ENCODE results near the gene ACTN4. TPM values are rescaled to one million over a fixed set of nuclear protein-coding genes. Genes with fewer than 3 reads are reported as not detected.
"Not testable (repeated sequence)": the region's sequence is repeated elsewhere in the genome, so short reads cannot be mapped to it uniquely, and the experiment has no call there.

Gene ACTN4
- total RNA-seq, 2 experiments from 2014 or later = 236 to 252 TPM

- Mint-ChIP-seq H3K4me3 (no peak overlapping the region), H3K9me3 (no peaks in the 10 kb centered on the region), H3K27ac (no peak overlapping the region), H3K36me3 (peaks cover 17% of the 10 kb centered on the region), H3K27me3 (no peaks in the 10 kb centered on the region), H3K4me1 (peaks cover 12% of the 10 kb centered on the region)
- POLR2A ChIA-PET = no interaction called here
- DNase-seq = no peak
- no peak for ATAC-seq (ENCODE audit: low read depth)
Observed at GRCh38 chr19:38624822-38625221, 22.6 kb upstream of the ACTN4 start.

- Mint-ChIP-seq H3K4me3 (no peak overlapping the region), H3K36me3 (peaks cover 17% of the 10 kb centered on the region), H3K27ac (peak overlapping the region; percentile 4), H3K4me1 (peaks cover 5% of the 10 kb centered on the region), H3K9me3 (no peaks in the 10 kb centered on the region), H3K27me3 (no peaks in the 10 kb centered on the region)
- POLR2A ChIA-PET = no interaction called here
- DNase-seq (no peak), ATAC-seq (ENCODE audit: low read depth) (no peak)
Observed at GRCh38 chr19:38626401-38626800, 21.0 kb upstream of the ACTN4 start.

DNA sequence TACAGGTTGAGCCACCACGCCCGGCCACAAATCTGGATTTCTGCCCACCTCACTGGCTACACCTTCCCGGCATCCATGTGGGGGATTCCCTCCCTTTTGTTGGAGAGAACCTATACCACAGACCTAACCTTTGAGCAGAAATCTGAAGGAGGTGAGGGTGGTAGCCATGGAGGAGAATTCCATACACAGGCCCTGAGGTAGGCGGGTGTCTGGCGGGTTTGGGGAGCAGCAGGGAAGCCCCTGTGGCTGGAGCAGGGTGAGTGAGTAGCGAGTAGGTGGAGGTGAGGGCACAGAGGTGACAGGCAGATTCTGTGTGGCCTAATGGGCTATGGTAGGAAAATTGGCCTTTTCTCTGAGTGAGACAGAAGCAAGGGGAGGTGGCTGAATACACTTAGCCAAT lies 17.9 kb upstream of the ACTN4 start:
- POLR2A ChIA-PET = interaction anchor here (0.6 to 0.7 kb wide), 3 partner anchors 22 to 295 kb away, joined by 3 to 4 read pairs (median 4); no protein-coding TSS in a partner anchor
- no peaks in the 10 kb centered on the region for H3K27me3 Mint-ChIP-seq
- ATAC-seq (ENCODE audit: low read depth) (no peak), DNase-seq (no peak)
- H3K4me3 Mint-ChIP-seq = no peak overlapping the region
- H3K9me3 Mint-ChIP-seq = no peaks in the 10 kb centered on the region
- peaks cover 6% of the 10 kb centered on the region for H3K4me1 Mint-ChIP-seq
- no peak overlapping the region for H3K27ac Mint-ChIP-seq
- peaks cover 23% of the 10 kb centered on the region for H3K36me3 Mint-ChIP-seq

- H3K27ac Mint-ChIP-seq; H3K9me3 Mint-ChIP-seq; H3K27me3 Mint-ChIP-seq; ATAC-seq (ENCODE audit: low read depth); DNase-seq; POLR2A ChIA-PET; H3K4me3 Mint-ChIP-seq: not testable (repeated sequence)
- peaks cover 24% of the 10 kb centered on the region for H3K36me3 Mint-ChIP-seq
- peaks cover 16% of the 10 kb centered on the region for H3K4me1 Mint-ChIP-seq
Observed at GRCh38 chr19:38631301-38631700, 16.1 kb upstream of the ACTN4 start.

DNA sequence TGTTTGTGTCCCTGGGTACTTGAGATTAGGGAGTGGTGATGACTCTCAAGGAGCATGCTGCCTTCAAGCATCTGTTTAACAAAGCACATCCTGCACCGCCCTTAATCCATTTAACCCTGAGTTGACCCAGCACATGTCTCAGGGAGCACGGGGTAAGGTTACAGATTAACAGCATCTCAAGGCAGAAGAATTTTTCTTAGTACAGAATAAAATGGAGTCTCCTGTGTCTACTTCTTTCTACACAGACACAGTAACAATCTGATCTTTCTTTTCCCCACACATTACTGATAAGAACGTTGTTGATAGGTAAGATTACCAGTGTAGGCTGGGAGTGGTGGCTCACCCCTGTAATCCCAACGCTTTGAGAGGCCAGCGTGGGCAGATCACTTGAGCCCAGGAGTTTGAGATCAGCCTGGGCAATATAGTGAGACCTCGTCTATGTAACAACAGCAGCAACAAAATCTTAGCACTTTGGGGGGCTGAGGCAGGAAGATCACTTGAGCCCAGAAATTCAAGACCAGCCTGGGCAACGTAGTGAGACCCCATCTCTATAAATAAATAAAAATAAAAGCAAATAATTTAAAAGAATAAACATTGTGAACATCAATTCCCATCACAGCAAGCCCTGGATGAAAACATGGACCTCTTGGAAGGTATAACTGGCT lies 15.5 kb upstream of the ACTN4 start:
- peaks cover 18% of the 10 kb centered on the region for H3K4me1 Mint-ChIP-seq
- H3K27me3 Mint-ChIP-seq; H3K27ac Mint-ChIP-seq; DNase-seq; ATAC-seq (ENCODE audit: low read depth); H3K9me3 Mint-ChIP-seq; H3K4me3 Mint-ChIP-seq; POLR2A ChIA-PET: not testable (repeated sequence)
- H3K36me3 Mint-ChIP-seq = peaks cover 23% of the 10 kb centered on the region

- POLR2A ChIA-PET = no interaction called here
- Mint-ChIP-seq H3K4me3 (no peak overlapping the region), H3K27me3 (no peaks in the 10 kb centered on the region), H3K27ac (no peak overlapping the region), H3K9me3 (no peaks in the 10 kb centered on the region), H3K36me3 (peaks cover 22% of the 10 kb centered on the region), H3K4me1 (peaks cover 23% of the 10 kb centered on the region)
- DNase-seq (no peak), ATAC-seq (ENCODE audit: low read depth) (no peak)
Observed at GRCh38 chr19:38632476-38633213, 14.8 kb upstream of the ACTN4 start.

DNA sequence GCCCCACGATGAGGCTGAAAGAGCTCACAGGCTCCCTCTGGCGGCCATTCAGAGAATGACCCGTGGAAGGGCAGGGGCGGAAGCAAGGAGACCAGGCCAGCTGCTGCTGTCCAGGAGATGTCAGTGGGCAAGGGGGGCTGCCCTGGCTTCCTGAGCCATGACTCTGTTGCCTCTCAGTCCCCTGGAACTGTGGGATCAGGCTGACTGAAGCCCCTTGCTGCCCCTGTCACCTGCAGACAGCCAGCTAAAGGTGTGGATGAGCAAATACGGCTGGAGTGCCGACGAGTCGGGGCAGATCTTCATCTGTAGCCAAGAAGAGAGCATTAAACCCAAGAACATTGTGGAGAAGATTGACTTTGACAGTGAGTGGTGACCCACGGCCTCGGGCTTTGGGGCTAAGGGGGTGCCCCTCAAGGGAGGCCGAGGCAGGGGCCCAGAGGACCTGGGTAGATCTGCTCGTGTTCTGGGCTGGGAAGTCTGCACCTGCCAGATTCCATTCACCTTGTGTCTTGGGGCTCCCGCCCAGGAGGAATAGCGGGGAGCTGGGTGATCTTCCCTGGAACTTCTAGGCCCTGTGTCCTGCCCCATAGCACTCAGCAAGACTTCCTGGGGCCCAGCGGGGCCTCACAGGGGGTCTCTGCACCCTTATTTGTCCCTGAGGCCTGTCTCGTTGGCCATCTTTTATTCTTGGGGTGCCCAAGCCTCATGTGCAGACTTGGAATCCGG lies 12.5 kb upstream of the ACTN4 start:
- no peak for ATAC-seq (ENCODE audit: low read depth)
- no peak overlapping the region for H3K4me3 Mint-ChIP-seq
- no peaks in the 10 kb centered on the region for H3K27me3 Mint-ChIP-seq
- peak overlapping the region; percentile 83 for H3K27ac Mint-ChIP-seq
- no peaks in the 10 kb centered on the region for H3K9me3 Mint-ChIP-seq
- H3K4me1 Mint-ChIP-seq = peaks cover 24% of the 10 kb centered on the region
- POLR2A ChIA-PET = interaction anchor here (0.7 to 2.1 kb wide), 6 partner anchors 17 to 318 kb away, joined by 3 to 12 read pairs (median 4); partner anchors contain the start of genes EIF3K, FAM98C and MAP4K1
- peaks cover 17% of the 10 kb centered on the region for H3K36me3 Mint-ChIP-seq
- peak; percentile 82 for DNase-seq

GRCh38 chr19:38635483-38636399 lies 11.7 kb upstream of the ACTN4 start:
- H3K36me3 Mint-ChIP-seq = peaks cover 17% of the 10 kb centered on the region
- H3K27me3 Mint-ChIP-seq = no peaks in the 10 kb centered on the region
- H3K4me1 Mint-ChIP-seq = peaks cover 26% of the 10 kb centered on the region
- H3K27ac Mint-ChIP-seq = peak overlapping the region; percentile 34
- no peak overlapping the region for H3K4me3 Mint-ChIP-seq
- DNase-seq (no peak), ATAC-seq (ENCODE audit: low read depth) (no peak)
- H3K9me3 Mint-ChIP-seq = no peaks in the 10 kb centered on the region
- POLR2A ChIA-PET = interaction anchor here (0.6 to 2.6 kb wide), 5 partner anchors 16 to 120 kb away, joined by 3 to 12 read pairs (median 5); partner anchors contain the start of genes EIF3K and MAP4K1

- Mint-ChIP-seq H3K4me3 (no peak overlapping the region), H3K27ac (no peak overlapping the region), H3K36me3 (peaks cover 7% of the 10 kb centered on the region), H3K9me3 (no peaks in the 10 kb centered on the region), H3K4me1 (peaks cover 29% of the 10 kb centered on the region), H3K27me3 (no peaks in the 10 kb centered on the region)
- no peak for DNase-seq
- POLR2A ChIA-PET = interaction anchor here (1.1 to 2.6 kb wide), 2 partner anchors 9 to 19 kb away, joined by 4 to 9 read pairs; partner anchors contain the start of genes ACTN4 and EIF3K
- no peak for ATAC-seq (ENCODE audit: low read depth)
Observed at GRCh38 chr19:38638461-38638860, 9.0 kb upstream of the ACTN4 start.

DNA sequence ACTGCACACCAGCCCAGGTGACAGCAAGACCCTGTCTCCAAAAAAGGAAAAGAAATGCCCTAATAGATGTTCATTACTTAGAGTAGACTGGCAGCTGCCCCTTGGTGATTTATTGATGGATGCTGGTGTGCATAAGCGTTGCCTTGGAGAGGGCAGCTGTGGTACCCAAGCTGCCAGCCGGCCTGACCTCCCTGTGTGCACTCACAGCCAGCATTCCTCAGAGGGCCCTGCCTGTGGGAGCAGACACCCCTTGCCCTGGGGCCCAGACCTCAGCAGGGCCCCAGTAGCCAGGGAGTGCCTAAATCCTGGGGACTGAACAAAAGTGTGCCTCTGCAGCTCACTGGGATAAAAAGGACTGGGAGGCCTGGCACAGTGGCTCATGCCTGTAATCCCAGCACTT lies 7.8 kb upstream of the ACTN4 start:
- Mint-ChIP-seq H3K36me3 (peaks cover 4% of the 10 kb centered on the region), H3K4me1 (peaks cover 26% of the 10 kb centered on the region), H3K9me3 (no peaks in the 10 kb centered on the region), H3K27me3 (no peaks in the 10 kb centered on the region), H3K27ac (no peak overlapping the region), H3K4me3 (no peak overlapping the region)
- ATAC-seq (ENCODE audit: low read depth) (no peak), DNase-seq (no peak)
- POLR2A ChIA-PET = interaction anchor here (0.8 kb wide), 1 partner anchor 9 kb away, joined by 3 read pairs; no protein-coding TSS in a partner anchor

DNA sequence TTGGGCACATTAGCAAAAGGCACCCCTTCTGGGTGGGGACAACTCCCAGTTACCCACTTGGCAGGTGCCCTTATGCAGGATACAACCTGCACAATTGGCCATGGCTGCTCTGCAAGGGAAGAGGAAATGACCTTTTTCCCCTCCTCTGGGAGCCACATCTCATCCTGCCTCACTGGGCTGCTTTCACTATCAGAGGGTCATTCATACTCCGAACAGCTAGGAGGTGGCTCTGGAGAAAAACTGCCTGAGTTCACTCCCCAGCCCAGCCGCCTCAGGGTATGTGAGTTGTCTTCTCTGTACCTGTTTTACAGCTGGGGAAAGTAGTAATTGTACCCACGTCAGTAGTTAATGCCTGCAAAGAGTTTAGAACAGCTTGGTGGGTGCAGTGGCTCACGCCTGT lies 7.1 kb upstream of the ACTN4 start:
- Mint-ChIP-seq H3K27me3 (no peaks in the 10 kb centered on the region), H3K27ac (no peak overlapping the region), H3K9me3 (no peaks in the 10 kb centered on the region), H3K36me3 (peaks cover 2% of the 10 kb centered on the region), H3K4me1 (peaks cover 22% of the 10 kb centered on the region), H3K4me3 (no peak overlapping the region)
- ATAC-seq (ENCODE audit: low read depth) (no peak), DNase-seq (no peak)
- POLR2A ChIA-PET = no interaction called here

DNA sequence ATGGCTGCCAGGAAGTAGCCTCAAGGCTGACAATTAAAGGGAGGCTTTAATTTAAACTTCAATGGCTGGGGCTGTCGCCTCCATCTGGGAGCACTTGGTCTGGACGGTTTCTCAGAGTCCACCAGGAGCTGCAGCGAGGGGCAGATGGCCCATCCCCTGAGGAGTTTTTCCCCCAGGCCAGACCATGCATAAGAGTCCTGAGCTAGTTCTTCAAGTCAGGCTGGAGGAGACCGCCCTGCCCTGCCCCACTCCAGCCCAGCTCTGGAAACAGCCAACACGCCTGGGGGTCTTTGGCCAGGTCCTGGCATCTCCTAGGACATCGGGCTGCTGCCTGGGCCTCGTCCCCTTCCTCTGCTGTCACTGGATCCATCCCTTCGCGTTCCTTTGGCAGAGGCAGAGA lies 5.3 kb upstream of the ACTN4 start:
- H3K4me3 Mint-ChIP-seq = no peak overlapping the region
- no peaks in the 10 kb centered on the region for H3K27me3 Mint-ChIP-seq
- no peak for ATAC-seq (ENCODE audit: low read depth)
- no peak overlapping the region for H3K27ac Mint-ChIP-seq
- H3K4me1 Mint-ChIP-seq = peaks cover 12% of the 10 kb centered on the region
- H3K9me3 Mint-ChIP-seq = no peaks in the 10 kb centered on the region
- POLR2A ChIA-PET = no interaction called here
- H3K36me3 Mint-ChIP-seq = no peaks in the 10 kb centered on the region
- DNase-seq = no peak

DNA sequence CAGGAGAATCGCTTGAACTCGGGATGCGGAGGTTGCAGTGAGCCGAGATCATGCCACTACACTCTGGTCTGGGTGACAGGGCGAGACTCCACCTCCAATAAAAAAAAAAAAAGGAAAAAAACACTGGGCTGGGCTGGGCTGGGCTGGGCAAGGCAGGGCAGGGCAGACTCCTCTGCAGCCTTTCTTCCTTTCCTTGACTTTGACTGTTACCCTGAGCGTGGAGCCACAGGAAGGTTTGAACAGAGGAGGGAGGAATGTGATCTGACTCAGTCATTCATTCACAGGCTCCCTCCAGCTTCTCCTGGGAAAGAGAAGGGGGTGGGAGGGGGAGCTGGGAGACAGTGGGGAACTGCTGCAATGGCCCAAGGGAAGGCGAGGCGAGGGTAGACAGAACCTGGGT lies 2.7 kb upstream of the ACTN4 start:
- ATAC-seq (ENCODE audit: low read depth) (no peak), DNase-seq (no peak)
- no peaks in the 10 kb centered on the region for H3K9me3 Mint-ChIP-seq
- peaks cover 17% of the 10 kb centered on the region for H3K36me3 Mint-ChIP-seq
- H3K4me3 Mint-ChIP-seq = no peak overlapping the region
- POLR2A ChIA-PET = no interaction called here
- H3K27me3 Mint-ChIP-seq = no peaks in the 10 kb centered on the region
- peaks cover 23% of the 10 kb centered on the region for H3K4me1 Mint-ChIP-seq
- no peak overlapping the region for H3K27ac Mint-ChIP-seq
